Brain microvascular endothelial cell (primary cell): ENCODE data around the gene PI4K2A.

Experiments
- DNase-seq: peaks from one replicate; pipeline ENCODE4 v3.0.0-alpha.2; 2020
- H3K27ac ChIP-seq: fragments of 250-450 bp; sonication (Bioruptor Pico); 2 replicates; pipeline ENCODE4 v1.5.1; 2020; ENCODE audit warnings: mild to moderate bottlenecking, moderate library complexity
- H3K27me3 ChIP-seq: fragments of 250-450 bp; sonication (Bioruptor Pico); replicated peaks from 2 replicates; pipeline ENCODE4 v1.5.1; 2020; ENCODE audit warnings: mild to moderate bottlenecking
- H3K36me3 ChIP-seq: fragments of 250-450 bp; sonication (Bioruptor Pico); replicated peaks from 2 replicates; pipeline ENCODE4 v1.5.1; 2020; ENCODE audit warnings: mild to moderate bottlenecking
- H3K4me3 ChIP-seq: 2 replicates; pipeline ENCODE4 v1.5.1; 2011; ENCODE audit warnings: low read depth, mild to moderate bottlenecking, control low read depth, low read length, moderate library complexity
- CTCF ChIP-seq: IDR thresholded peaks from 2 replicates; pipeline ENCODE4 v1.5.1; 2011; ENCODE audit warnings: low read depth, mild to moderate bottlenecking, moderate library complexity, low read length, control low read depth, inconsistent platforms; ENCODE audit errors: missing control alignments
- in situ Hi-C: cut with HindIII; loops from 2 replicates; pipeline ENCODE4 v1.10.0; 2017; ENCODE audit warnings: low sequenced_read_pairs, low pct_ligation_motif_present

Gene PI4K2A

GRCh38 chr10:97640174-97640867 lies at the start of gene PI4K2A:
Gene PI4K2A (plus strand): TSS chr10:97640671. CDS start chr10:97640743, 72 bp downstream.
- in situ Hi-C loops: no loop called here
- Histone ChIP-seq H3K36me3 (peaks cover 10% of the 10 kb centered on the region), H3K27me3 (no peaks in the 10 kb centered on the region), H3K4me3 (peak within 1 kb of the TSS; percentile 81), H3K27ac (peak within 1 kb of the TSS; percentile 61)
- peak; percentile 100 for DNase-seq
- TF ChIP-seq CTCF: no peak

GRCh38 chr10:97590748-97591495 lies 49.5 kb upstream of the PI4K2A start:
- no peak overlapping the region for H3K27ac ChIP-seq
- no peaks in the 10 kb centered on the region for H3K27me3 ChIP-seq
- no peak for DNase-seq
- TF ChIP-seq CTCF: no peak
- in situ Hi-C loops: no loop called here
- no peaks in the 10 kb centered on the region for H3K36me3 ChIP-seq
- no peak overlapping the region for H3K4me3 ChIP-seq

- Histone ChIP-seq H3K27ac (no peak overlapping the region), H3K4me3 (no peak overlapping the region), H3K27me3 (no peaks in the 10 kb centered on the region), H3K36me3 (no peaks in the 10 kb centered on the region)
- in situ Hi-C loops: no loop called here
- peak; percentile 5 for DNase-seq
- no peak for TF ChIP-seq CTCF
These were observed 47.0 kb upstream of the PI4K2A start for GRCh38 chr10:97593421-97593820.

- no peak overlapping the region for H3K4me3 ChIP-seq
- DNase-seq: peak; percentile 76
These were observed 44.1 kb upstream of the PI4K2A start for GRCh38 chr10:97596101-97597082.

More at GRCh38 chr10:97596101-97597082, 44.1 kb upstream of the PI4K2A start:
- Histone ChIP-seq H3K27me3 (no peaks in the 10 kb centered on the region), H3K36me3 (no peaks in the 10 kb centered on the region), H3K27ac (peak overlapping the region; percentile 76)
- TF ChIP-seq CTCF: peak; percentile 27
- in situ Hi-C loops: no loop called here
